Endothelial cell of umbilical vein (primary cell): ENCODE measurements around the gene HSD3B7. TPM values are rescaled to one million over a fixed set of nuclear protein-coding genes. Genes with fewer than 3 reads are reported as not detected.

Experiments used
- BruUV-seq: library from RNA; stranded (reverse); fragments of 400-500 nt; replicated peaks from 2 replicates; lab custom pipeline; 2021; lab: Mats Ljungman, UMichigan
- CTCF ChIA-PET: fragments of 300-600, 350-600 bp; sonication (Branson Sonifier 250); formaldehyde crosslinking; loops from one replicate; lab custom pipeline; 2021; ENCODE audit warnings: antibody characterized with exemption, inconsistent platforms; lab: Charles Lee
- POLR2A ChIA-PET: fragments of 300-600, 350-600 bp; sonication (Branson Sonifier 250); formaldehyde crosslinking; loops from one replicate; lab custom pipeline; 2021; ENCODE audit warnings: antibody characterized with exemption, inconsistent platforms; lab: Charles Lee
- DNase-seq: peaks from one replicate; pipeline ENCODE4 v3.0.0-alpha.2; 2011; ENCODE audit warnings: low read depth, low spot score
- FAIRE-seq: peaks from 2 replicates; lab custom pipeline; 2011; peaks lifted over from hg19 to GRCh38; lab: Jason Lieb, UNC
- H2AFZ ChIP-seq: 2 replicates; pipeline ENCODE4 v1.6.0; 2012; ENCODE audit warnings: low read depth, low read length, control low read depth, inconsistent platforms
- H3K27ac ChIP-seq: 2 replicates; pipeline ENCODE4 v1.5.1; 2011; ENCODE audit warnings: low read depth, mild to moderate bottlenecking, control low read depth, low read length, moderate library complexity; ENCODE audit not compliant: insufficient read depth
- H3K27me3 ChIP-seq, 2 experiments: 2 replicates each; pipeline versions ENCODE4 v1.6.0 to v1.6.1; 2011; ENCODE audit warnings: low read length in 2 of 2, mixed read lengths in 1 of 2; ENCODE audit not compliant: control insufficient read depth in 2 of 2, insufficient read depth in 2 of 2
- H3K36me3 ChIP-seq, 2 experiments: 2 replicates in 1 of 2; 3 replicates in 1 of 2; pipeline ENCODE4 v1.5.1; 2011; ENCODE audit warnings: low read length in 2 of 2, mild to moderate bottlenecking in 1 of 2, moderate library complexity in 1 of 2; ENCODE audit not compliant: control insufficient read depth in 2 of 2, insufficient read depth in 2 of 2; ENCODE audit errors: extremely low read depth in 1 of 2
- H3K4me1 ChIP-seq: 3 replicates; pipeline ENCODE4 v1.5.1; 2011; ENCODE audit warnings: mild to moderate bottlenecking, low read length; ENCODE audit not compliant: control insufficient read depth, insufficient read depth; ENCODE audit errors: extremely low read depth
- H3K4me2 ChIP-seq: 2 replicates; pipeline ENCODE4 v1.6.1; 2011; ENCODE audit warnings: low read length, control low read depth, mixed read lengths; ENCODE audit not compliant: insufficient read depth
- H3K4me3 ChIP-seq, 3 experiments: fragments of 200-600 bp in 1 of 3; sonication (generic), shearing (Covaris generic) in 1 of 3; replicated peaks in 1 of 3; 2 replicates each; pipeline ENCODE4 v1.5.1; 2011 to 2016; ENCODE audit warnings: control low read depth in 3 of 3, low read length in 3 of 3, mild to moderate bottlenecking in 2 of 3, inconsistent platforms in 1 of 3, low read depth in 1 of 3, moderate library complexity in 1 of 3; ENCODE audit not compliant: insufficient read depth in 1 of 3
- H3K79me2 ChIP-seq: 2 replicates; pipeline ENCODE4 v1.6.0; 2012; ENCODE audit warnings: low read length, inconsistent platforms; ENCODE audit not compliant: control insufficient read depth, insufficient read depth
- H3K9ac ChIP-seq: replicated peaks from 2 replicates; pipeline ENCODE3; 2011; ENCODE audit warnings: low read length, control low read depth; ENCODE audit not compliant: insufficient read depth; ENCODE audit errors: extremely low read depth
- H3K9me1 ChIP-seq: replicated peaks from 3 replicates; pipeline ENCODE4 v1.6.0; 2011; ENCODE audit warnings: mild to moderate bottlenecking, low read length; ENCODE audit not compliant: control insufficient read depth, insufficient read depth; ENCODE audit errors: extremely low read depth
- H3K9me3 ChIP-seq: replicated peaks from 2 replicates; pipeline ENCODE4 v1.5.1; 2012; ENCODE audit warnings: low read length, inconsistent platforms; ENCODE audit not compliant: control insufficient read depth, insufficient read depth
- H4K20me1 ChIP-seq: replicated peaks from 2 replicates; pipeline ENCODE3; 2011; ENCODE audit warnings: mild to moderate bottlenecking, low read length; ENCODE audit not compliant: control insufficient read depth, insufficient read depth; ENCODE audit errors: extremely low read depth
- EZH2 ChIP-seq: IDR thresholded peaks from 2 replicates; pipeline ENCODE4 v1.6.1; 2012; ENCODE audit warnings: borderline replicate concordance, low read depth, mild to moderate bottlenecking, moderate library complexity, low read length, inconsistent platforms; ENCODE audit not compliant: severe bottlenecking
- FOS ChIP-seq: IDR thresholded peaks from 2 replicates; pipeline ENCODE4 v1.6.1; 2011; ENCODE audit warnings: mild to moderate bottlenecking, low read length, moderate library complexity, borderline replicate concordance; ENCODE audit not compliant: insufficient read depth
- GATA2 ChIP-seq: IDR thresholded peaks from 2 replicates; pipeline ENCODE4 v1.7.0; 2011; ENCODE audit warnings: low read depth, mild to moderate bottlenecking, moderate library complexity, mixed read lengths, low read length; ENCODE audit not compliant: insufficient read length, insufficient read depth
- JUN ChIP-seq: IDR thresholded peaks from 2 replicates; pipeline ENCODE4 v1.6.1; 2011; ENCODE audit warnings: borderline replicate concordance, low read depth; ENCODE audit not compliant: insufficient read length, insufficient read depth
- MAX ChIP-seq: IDR thresholded peaks from 2 replicates; pipeline ENCODE4 v1.6.1; 2011; ENCODE audit not compliant: insufficient read depth, insufficient read length
- MYC ChIP-seq: IDR thresholded peaks from one replicate; pipeline ENCODE4 v1.6.1; 2011; ENCODE audit warnings: mild to moderate bottlenecking, low read depth, low read length
- POLR2A ChIP-seq: IDR thresholded peaks from 2 replicates; pipeline ENCODE4 v1.6.1; 2012; ENCODE audit warnings: low read depth, mild to moderate bottlenecking, control low read depth, low read length
- POLR2AphosphoS5 ChIP-seq: IDR thresholded peaks from 2 replicates; pipeline ENCODE4 v1.6.1; 2012; ENCODE audit warnings: low read depth, mild to moderate bottlenecking, control low read depth, low read length, moderate library complexity; ENCODE audit not compliant: insufficient read depth
- dilution Hi-C: fragments of 300-500 bp; cut with MboI; formaldehyde crosslinking; loops from one replicate; pipeline ENCODE4 v1.15.0; 2019; ENCODE audit warnings: low sequenced_read_pairs; ENCODE audit not compliant: extremely low pct_ligation_motif_present
- intact Hi-C: fragments of 100-400 bp; cut with micrococcal nuclease; formaldehyde crosslinking; loops from one replicate; pipeline ENCODE4 v1.10.0; 2022
- polyA plus RNA-seq, 4 experiments: library from polyadenylated mRNA; depleted of rRNA in 3 of 4; stranded (reverse) in 3 of 4; unstranded in 1 of 4; fragments of >200 nt; gene quantifications; 2 replicates each; pipeline versions ENCODE4 v1.2.1 to v1.2.3, GENCODE V29; 2011 to 2012; ENCODE audit warnings: missing spikeins in 1 of 4
- total RNA-seq: library from RNA; stranded (reverse); gene quantifications from 2 replicates; pipeline ENCODE4 v1.2.3, GENCODE V29; 2021
- TF ChIP-seq, protein P1 (sequence below), 2 donors: IDR thresholded peaks; 1 replicate in 1 of 2; 2 replicates in 1 of 2; pipeline ENCODE4 v1.5.1; 2011; ENCODE audit warnings: low read length in 2 of 2, mild to moderate bottlenecking in 2 of 2, moderate library complexity in 2 of 2, control low read depth in 1 of 2, inconsistent platforms in 1 of 2, low read depth in 1 of 2; ENCODE audit not compliant: insufficient read depth in 1 of 2; ENCODE audit errors: extremely low read depth in 1 of 2

HSD3B7 gene
- total and polyA plus RNA-seq, 2 donors (not counting 3 experiments of a cell fraction or from before 2014, with no cell fraction given) = 3.5 to 4.8 TPM

GRCh38 chr16:31005350-31006085, 20.5 kb downstream of the HSD3B7 start:
- no peak overlapping the region for H3K4me2 ChIP-seq

More at GRCh38 chr16:31005350-31006085, 20.5 kb downstream of the HSD3B7 start:
- TF ChIP-seq GATA2 (no peak), JUN (no peak), MAX (no peak), MYC (no peak), POLR2AphosphoS5 (no peak), POLR2A (no peak), EZH2 (no peak), FOS (no peak)
- TF ChIP-seq, protein P1, sequence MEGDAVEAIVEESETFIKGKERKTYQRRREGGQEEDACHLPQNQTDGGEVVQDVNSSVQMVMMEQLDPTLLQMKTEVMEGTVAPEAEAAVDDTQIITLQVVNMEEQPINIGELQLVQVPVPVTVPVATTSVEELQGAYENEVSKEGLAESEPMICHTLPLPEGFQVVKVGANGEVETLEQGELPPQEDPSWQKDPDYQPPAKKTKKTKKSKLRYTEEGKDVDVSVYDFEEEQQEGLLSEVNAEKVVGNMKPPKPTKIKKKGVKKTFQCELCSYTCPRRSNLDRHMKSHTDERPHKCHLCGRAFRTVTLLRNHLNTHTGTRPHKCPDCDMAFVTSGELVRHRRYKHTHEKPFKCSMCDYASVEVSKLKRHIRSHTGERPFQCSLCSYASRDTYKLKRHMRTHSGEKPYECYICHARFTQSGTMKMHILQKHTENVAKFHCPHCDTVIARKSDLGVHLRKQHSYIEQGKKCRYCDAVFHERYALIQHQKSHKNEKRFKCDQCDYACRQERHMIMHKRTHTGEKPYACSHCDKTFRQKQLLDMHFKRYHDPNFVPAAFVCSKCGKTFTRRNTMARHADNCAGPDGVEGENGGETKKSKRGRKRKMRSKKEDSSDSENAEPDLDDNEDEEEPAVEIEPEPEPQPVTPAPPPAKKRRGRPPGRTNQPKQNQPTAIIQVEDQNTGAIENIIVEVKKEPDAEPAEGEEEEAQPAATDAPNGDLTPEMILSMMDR (IDR thresholded peaks at IDR 0.05; ENCODE audit: extremely low read depth in 1 of 2, insufficient read depth in 1 of 2, low read depth in 1 of 2, low read length in 2 of 2) = no peak
- Histone ChIP-seq H3K9ac (no peak overlapping the region), H3K79me2 (no peaks in the 10 kb centered on the region), H3K9me3 (no peaks in the 10 kb centered on the region), H3K36me3 (no peaks in the 10 kb centered on the region), H3K4me3 (no peak overlapping the region), H3K27ac (no peak overlapping the region), H4K20me1 (no peaks in the 10 kb centered on the region), H2AFZ (no peak overlapping the region), H3K27me3 (peaks cover 8 to 16% of the 10 kb centered on the region in 2 experiments), H3K4me1 (no peaks in the 10 kb centered on the region), H3K9me1 (no peaks in the 10 kb centered on the region)
- dilution Hi-C loops (no loop called here), intact Hi-C loops (no loop called here)
- DNase-seq (no peak), FAIRE-seq (no peak)
- POLR2A ChIA-PET = no interaction called here
- CTCF ChIA-PET = no interaction called here
- BruUV-seq = no TSS peak
